ENCODE data around the gene TMEM132D. TPM values are rescaled to one million over a fixed set of nuclear protein-coding genes. Genes with fewer than 3 reads are reported as not detected.

Gene TMEM132D
- total RNA-seq, 1 donor from 2014 or later, result not detected

DNA sequence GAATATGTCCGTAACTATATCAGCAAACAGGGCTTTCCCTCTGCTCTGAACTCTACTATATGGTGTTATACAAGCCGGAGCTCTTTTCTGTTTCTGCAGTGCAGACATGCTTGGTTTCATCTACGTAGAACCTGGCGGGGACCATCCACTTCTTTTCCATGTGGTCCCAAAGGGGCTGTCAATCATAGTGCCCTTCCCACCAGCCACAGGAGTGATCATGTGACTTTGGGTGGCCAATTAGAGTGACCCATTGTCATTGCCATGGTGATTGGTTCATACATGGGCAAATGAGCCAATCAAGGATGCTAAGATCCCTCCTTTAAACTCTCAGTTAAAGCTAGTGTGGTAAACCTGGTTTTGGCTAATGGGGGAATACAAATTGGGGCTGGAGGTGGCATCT lies 281.3 kb downstream of the TMEM132D start:
- Histone ChIP-seq H3K27me3 (ENCODE audit: insufficient read depth, low read length) (no peaks in the 10 kb centered on the region), H3K79me2 (ENCODE audit: insufficient read depth, low read length) (no peaks in the 10 kb centered on the region), H3K4me1 (ENCODE audit: insufficient read depth, low read length) (no peaks in the 10 kb centered on the region), H3K9me3 (ENCODE audit: insufficient read depth, low read depth, low read length) (no peaks in the 10 kb centered on the region), H3K4me3 (ENCODE audit: insufficient read depth, low read depth, low read length) (no peak overlapping the region), H3K27ac (ENCODE audit: low read depth, low read length) (no peak overlapping the region), H4K20me1 (ENCODE audit: insufficient read depth, low read length) (no peaks in the 10 kb centered on the region), H3K36me3 (ENCODE audit: insufficient read depth, low read length) (no peaks in the 10 kb centered on the region), H3K4me2 (ENCODE audit: low read length) (no peak overlapping the region), H3K9ac (ENCODE audit: low read length) (no peak overlapping the region), H2AFZ (ENCODE audit: low read depth, low read length) (no peak overlapping the region)
- no peak for TF ChIP-seq EZH2 (IDR thresholded peaks at IDR 0.05; ENCODE audit: insufficient read depth, low read length)
- TF ChIP-seq, protein P1, sequence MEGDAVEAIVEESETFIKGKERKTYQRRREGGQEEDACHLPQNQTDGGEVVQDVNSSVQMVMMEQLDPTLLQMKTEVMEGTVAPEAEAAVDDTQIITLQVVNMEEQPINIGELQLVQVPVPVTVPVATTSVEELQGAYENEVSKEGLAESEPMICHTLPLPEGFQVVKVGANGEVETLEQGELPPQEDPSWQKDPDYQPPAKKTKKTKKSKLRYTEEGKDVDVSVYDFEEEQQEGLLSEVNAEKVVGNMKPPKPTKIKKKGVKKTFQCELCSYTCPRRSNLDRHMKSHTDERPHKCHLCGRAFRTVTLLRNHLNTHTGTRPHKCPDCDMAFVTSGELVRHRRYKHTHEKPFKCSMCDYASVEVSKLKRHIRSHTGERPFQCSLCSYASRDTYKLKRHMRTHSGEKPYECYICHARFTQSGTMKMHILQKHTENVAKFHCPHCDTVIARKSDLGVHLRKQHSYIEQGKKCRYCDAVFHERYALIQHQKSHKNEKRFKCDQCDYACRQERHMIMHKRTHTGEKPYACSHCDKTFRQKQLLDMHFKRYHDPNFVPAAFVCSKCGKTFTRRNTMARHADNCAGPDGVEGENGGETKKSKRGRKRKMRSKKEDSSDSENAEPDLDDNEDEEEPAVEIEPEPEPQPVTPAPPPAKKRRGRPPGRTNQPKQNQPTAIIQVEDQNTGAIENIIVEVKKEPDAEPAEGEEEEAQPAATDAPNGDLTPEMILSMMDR (IDR thresholded peaks at IDR 0.05; ENCODE audit: insufficient read depth, low read depth, low read length), result no peak
- Mint-ChIP-seq H3K4me3 (ENCODE audit: unreplicated experiment) (no peak overlapping the region), H3K36me3 (ENCODE audit: low read depth, unreplicated experiment) (no peaks in the 10 kb centered on the region), H3K27me3 (ENCODE audit: low read depth, unreplicated experiment) (no peaks in the 10 kb centered on the region), H3K27ac (ENCODE audit: unreplicated experiment) (no peak overlapping the region), H3K9me3 (ENCODE audit: unreplicated experiment) (peaks cover 9% of the 10 kb centered on the region), H3K4me1 (ENCODE audit: low read depth, unreplicated experiment) (no peaks in the 10 kb centered on the region)
- no peak for FAIRE-seq
- DNase-seq (ENCODE audit: low read depth), result no peak

DNA sequence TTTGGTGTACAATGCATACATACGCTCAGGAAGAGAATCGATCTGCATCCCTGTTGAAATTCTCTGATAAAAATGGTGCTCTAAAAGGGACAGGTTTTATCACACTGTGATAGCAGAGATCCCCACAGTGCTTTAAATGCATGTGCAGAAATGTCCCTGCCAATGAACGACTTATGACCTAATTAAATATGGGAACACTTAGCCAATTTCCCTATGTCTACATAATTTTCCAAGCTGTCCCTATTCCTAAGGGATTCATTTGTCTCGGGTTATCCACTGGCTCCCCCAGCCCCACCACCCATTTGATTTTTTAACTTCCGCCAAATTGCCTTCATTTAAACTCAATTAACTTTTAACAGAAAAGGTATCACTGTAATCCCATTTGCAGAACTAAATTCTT lies 284.6 kb downstream of the TMEM132D start:
- no peak for FAIRE-seq

DNA sequence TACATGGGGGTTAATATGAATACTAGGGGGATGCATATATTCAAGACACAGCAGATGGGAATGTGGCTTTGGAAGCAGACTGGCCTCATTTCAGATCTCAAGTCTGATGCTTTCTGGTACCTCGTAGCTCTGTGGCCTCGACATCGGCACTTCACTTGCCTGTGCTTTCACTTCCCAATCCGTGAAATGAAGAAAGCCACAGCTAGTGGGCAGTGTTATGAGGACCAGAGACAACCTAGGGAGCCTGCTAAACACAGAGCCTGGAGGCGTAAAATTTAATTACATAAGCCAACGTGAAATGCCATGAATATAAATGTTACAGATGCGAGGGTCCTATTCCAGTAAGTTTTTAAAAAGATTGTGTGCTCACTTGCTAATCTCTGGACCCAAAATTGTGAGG lies 286.0 kb downstream of the TMEM132D start:
- no peak overlapping the region for H3K4me2 ChIP-seq (ENCODE audit: low read length)
- Mint-ChIP-seq H3K36me3 (ENCODE audit: low read depth, unreplicated experiment) (no peaks in the 10 kb centered on the region), H3K27me3 (ENCODE audit: low read depth, unreplicated experiment) (no peaks in the 10 kb centered on the region), H3K27ac (ENCODE audit: unreplicated experiment) (no peak overlapping the region), H3K4me3 (ENCODE audit: unreplicated experiment) (no peak overlapping the region), H3K4me1 (ENCODE audit: low read depth, unreplicated experiment) (no peaks in the 10 kb centered on the region), H3K9me3 (ENCODE audit: unreplicated experiment) (peaks cover 13% of the 10 kb centered on the region)
- H4K20me1 ChIP-seq (ENCODE audit: insufficient read depth, low read length), result no peaks in the 10 kb centered on the region
- FAIRE-seq (no peak), DNase-seq (ENCODE audit: low read depth) (no peak)
- no peak overlapping the region for H3K27ac ChIP-seq (ENCODE audit: low read depth, low read length)
- peaks cover 11% of the 10 kb centered on the region for H3K4me1 ChIP-seq (ENCODE audit: insufficient read depth, low read length)
- H3K4me3 ChIP-seq (ENCODE audit: insufficient read depth, low read depth, low read length), result no peak overlapping the region
- TF ChIP-seq, protein P1 (IDR thresholded peaks at IDR 0.05; ENCODE audit: insufficient read depth, low read depth, low read length), result no peak
- no peak for TF ChIP-seq EZH2 (IDR thresholded peaks at IDR 0.05; ENCODE audit: insufficient read depth, low read length)
- H3K79me2 ChIP-seq (ENCODE audit: insufficient read depth, low read length), result no peaks in the 10 kb centered on the region
- no peaks in the 10 kb centered on the region for H3K36me3 ChIP-seq (ENCODE audit: insufficient read depth, low read length)
- no peaks in the 10 kb centered on the region for H3K9me3 ChIP-seq (ENCODE audit: insufficient read depth, low read depth, low read length)
- H2AFZ ChIP-seq (ENCODE audit: low read depth, low read length), result no peak overlapping the region
- H3K9ac ChIP-seq (ENCODE audit: low read length), result no peak overlapping the region
- no peaks in the 10 kb centered on the region for H3K27me3 ChIP-seq (ENCODE audit: insufficient read depth, low read length)

More for the DNA sequence above, 284.6 kb downstream of the TMEM132D start:
- Histone ChIP-seq H3K4me2 (ENCODE audit: low read length) (no peak overlapping the region), H3K79me2 (ENCODE audit: insufficient read depth, low read length) (no peaks in the 10 kb centered on the region), H3K4me1 (ENCODE audit: insufficient read depth, low read length) (peaks cover 8% of the 10 kb centered on the region), H3K27me3 (ENCODE audit: insufficient read depth, low read length) (no peaks in the 10 kb centered on the region), H4K20me1 (ENCODE audit: insufficient read depth, low read length) (no peaks in the 10 kb centered on the region), H2AFZ (ENCODE audit: low read depth, low read length) (no peak overlapping the region), H3K9ac (ENCODE audit: low read length) (no peak overlapping the region), H3K4me3 (ENCODE audit: insufficient read depth, low read depth, low read length) (no peak overlapping the region), H3K9me3 (ENCODE audit: insufficient read depth, low read depth, low read length) (no peaks in the 10 kb centered on the region), H3K27ac (ENCODE audit: low read depth, low read length) (no peak overlapping the region), H3K36me3 (ENCODE audit: insufficient read depth, low read length) (no peaks in the 10 kb centered on the region)
- Mint-ChIP-seq H3K36me3 (ENCODE audit: low read depth, unreplicated experiment) (no peaks in the 10 kb centered on the region), H3K27ac (ENCODE audit: unreplicated experiment) (no peak overlapping the region), H3K27me3 (ENCODE audit: low read depth, unreplicated experiment) (no peaks in the 10 kb centered on the region), H3K9me3 (ENCODE audit: unreplicated experiment) (peaks cover 13% of the 10 kb centered on the region), H3K4me1 (ENCODE audit: low read depth, unreplicated experiment) (no peaks in the 10 kb centered on the region), H3K4me3 (ENCODE audit: unreplicated experiment) (no peak overlapping the region)
- TF ChIP-seq EZH2 (IDR thresholded peaks at IDR 0.05; ENCODE audit: insufficient read depth, low read length), result no peak
- TF ChIP-seq, protein P1 (IDR thresholded peaks at IDR 0.05; ENCODE audit: insufficient read depth, low read depth, low read length), result no peak
- DNase-seq (ENCODE audit: low read depth), result no peak

Data from astrocyte (in vitro differentiated cells and primary cell).